GM23338 (cell line): Measurements from ENCODE around the gene SLC25A39. TPM values are rescaled to one million over a fixed set of nuclear protein-coding genes. Genes with fewer than 3 reads are reported as not detected.

Experiments
- ATAC-seq: fragments of 200-7000 bp; cut with Tn5 transposase; 3 replicates; pipeline ENCODE4 v1.9.1; 2020
- DNase-seq: peaks from one replicate; pipeline ENCODE4 v3.0.0-alpha.2; 2015; ENCODE audit warnings: low spot score
- H2AFZ ChIP-seq: fragments of 200-600 bp; sonication (generic); 2 replicates; pipeline ENCODE4 v1.8.0; 2016; ENCODE audit warnings: antibody characterized with exemption, mild to moderate bottlenecking, moderate library complexity
- H3F3A ChIP-seq: fragments of 200-600 bp; sonication (generic); replicated peaks from 2 replicates; pipeline ENCODE4 v1.8.0; 2017; ENCODE audit warnings: antibody characterized with exemption, mixed run types, low read depth
- H3K27ac ChIP-seq: fragments of 200-600 bp; sonication (generic); 2 replicates; pipeline ENCODE4 v1.6.1; 2016; ENCODE audit warnings: low read depth
- H3K27me3 ChIP-seq: fragments of 200-600 bp; sonication (generic); 2 replicates; pipeline ENCODE4 v1.8.0; 2016; ENCODE audit warnings: mild to moderate bottlenecking, mixed run types, moderate library complexity; ENCODE audit not compliant: insufficient read depth
- H3K36me3 ChIP-seq: fragments of 200-600 bp; sonication (generic); 2 replicates; pipeline ENCODE4 v1.8.0; 2016; ENCODE audit warnings: mild to moderate bottlenecking; ENCODE audit not compliant: insufficient read depth
- H3K4me1 ChIP-seq: fragments of 200-600 bp; sonication (generic); 2 replicates; pipeline ENCODE4 v1.8.0; 2016; ENCODE audit warnings: mild to moderate bottlenecking, moderate library complexity; ENCODE audit not compliant: insufficient read depth
- H3K4me2 ChIP-seq: fragments of 200-600 bp; sonication (generic); 2 replicates; pipeline ENCODE4 v1.7.1; 2017; ENCODE audit warnings: mixed run types
- H3K4me3 ChIP-seq: fragments of 200-600 bp; sonication (generic); 2 replicates; pipeline ENCODE4 v1.6.1; 2016; ENCODE audit warnings: mixed run types
- H3K79me2 ChIP-seq: fragments of 200-600 bp; sonication (generic); replicated peaks from 2 replicates; pipeline ENCODE4 v1.8.0; 2017; ENCODE audit warnings: mild to moderate bottlenecking; ENCODE audit not compliant: insufficient read depth
- H3K9me2 ChIP-seq: fragments of 200-600 bp; sonication (generic); 2 replicates; pipeline ENCODE4 v1.8.0; 2017; ENCODE audit not compliant: insufficient read depth
- H4K20me1 ChIP-seq: fragments of 200-600 bp; sonication (generic); replicated peaks from 2 replicates; pipeline ENCODE4 v1.8.0; 2017; ENCODE audit warnings: mild to moderate bottlenecking; ENCODE audit not compliant: insufficient read depth
- H3K27ac Mint-ChIP-seq: 2 replicates; pipeline ENCODE4 v1.8.0; 2020; ENCODE audit warnings: inconsistent platforms, mild to moderate bottlenecking, moderate library complexity, mixed read lengths
- H3K27me3 Mint-ChIP-seq: 3 replicates; pipeline ENCODE4 v1.8.0; 2022; ENCODE audit warnings: low read depth, mild to moderate bottlenecking, moderate library complexity, mixed read lengths, inconsistent platforms; ENCODE audit not compliant: insufficient read depth, poor library complexity
- H3K36me3 Mint-ChIP-seq: 3 replicates; pipeline ENCODE4 v1.8.0; 2021; ENCODE audit warnings: low read depth, mild to moderate bottlenecking, inconsistent platforms, moderate library complexity, mixed read lengths
- H3K4me1 Mint-ChIP-seq: 3 replicates; pipeline ENCODE4 v1.8.0; 2020; ENCODE audit warnings: mild to moderate bottlenecking, inconsistent platforms, mixed read lengths
- H3K4me3 Mint-ChIP-seq: 3 replicates; pipeline ENCODE4 v1.8.0; 2021; ENCODE audit warnings: moderate library complexity, mild to moderate bottlenecking, inconsistent platforms, mixed read lengths
- H3K9me3 Mint-ChIP-seq: 3 replicates; pipeline ENCODE4 v1.8.0; 2020; ENCODE audit warnings: moderate library complexity, mild to moderate bottlenecking, inconsistent platforms, mixed read lengths
- CREB1 ChIP-seq: fragments of 250-450 bp; sonication (Bioruptor Pico); IDR thresholded peaks from 2 replicates; pipeline ENCODE4 v1.5.0; 2020; ENCODE audit warnings: low read depth, mild to moderate bottlenecking, moderate library complexity
- EZH2 ChIP-seq: fragments of 200-600 bp; sonication (generic); IDR thresholded peaks from one replicate; pipeline ENCODE4 v1.8.0; 2017; ENCODE audit warnings: antibody characterized with exemption, mild to moderate bottlenecking, low read depth; ENCODE audit not compliant: unreplicated experiment
- EZH2phosphoT487 ChIP-seq: fragments of 200-600 bp; sonication (generic); IDR thresholded peaks from one replicate; pipeline ENCODE4 v1.8.1; 2018; ENCODE audit warnings: antibody characterized with exemption; ENCODE audit not compliant: unreplicated experiment
- JUNB ChIP-seq: IDR thresholded peaks from one replicate; pipeline ENCODE4 v1.6.1; 2016; ENCODE audit warnings: antibody characterized with exemption; ENCODE audit not compliant: unreplicated experiment
- NANOG ChIP-seq: IDR thresholded peaks from 2 replicates; pipeline ENCODE4 v1.6.1; 2016; ENCODE audit warnings: antibody characterized with exemption, borderline replicate concordance
- POLR2AphosphoS5 ChIP-seq: IDR thresholded peaks from 2 replicates; pipeline ENCODE4 v1.6.1; 2016; ENCODE audit warnings: antibody characterized with exemption, low read depth
- STAT1 ChIP-seq: IDR thresholded peaks from one replicate; pipeline ENCODE4 v1.6.1; 2016; ENCODE audit warnings: antibody characterized with exemption; ENCODE audit not compliant: unreplicated experiment
- ZNF114 ChIP-seq: fragments of 250-450 bp; sonication (Bioruptor Pico); IDR thresholded peaks from 2 replicates; pipeline ENCODE4 v1.5.0; 2020; ENCODE audit warnings: mild to moderate bottlenecking, moderate library complexity
- ZNF331 ChIP-seq: fragments of 250-450 bp; sonication (Bioruptor Pico); IDR thresholded peaks from 2 replicates; pipeline ENCODE4 v1.5.0; 2020; ENCODE audit warnings: low read depth, mild to moderate bottlenecking, moderate library complexity
- polyA plus RNA-seq: library from polyadenylated mRNA; unstranded; fragments of >200 nt; fragmentation: Nextera tagmentation; extraction: Ambion mirVana; gene quantifications from 2 replicates; pipeline ENCODE4 v1.2.1, GENCODE V29; 2016
- total RNA-seq: library from RNA; depleted of rRNA; stranded (reverse); fragments of >200 nt; shearing (Covaris generic); gene quantifications from 2 replicates; pipeline ENCODE4 v1.2.3, GENCODE V29; 2014
- TF ChIP-seq, protein P1 (sequence below), 2 experiments: fragments of 200-600 bp in 1 of 2; sonication (generic) in 1 of 2; conservative IDR thresholded peaks; 2 replicates each; pipeline versions ENCODE4 v1.5.1 to v1.6.1; 2016 to 2017; ENCODE audit warnings: antibody characterized with exemption in 2 of 2, low read depth in 2 of 2, mild to moderate bottlenecking in 2 of 2, moderate library complexity in 1 of 2
- TF ChIP-seq, protein P2 (sequence below): IDR thresholded peaks from one replicate; pipeline ENCODE4 v1.6.1; 2018; ENCODE audit warnings: antibody characterized with exemption; ENCODE audit not compliant: unreplicated experiment
- TF ChIP-seq, protein P3 (sequence below): fragments of 250-450 bp; sonication (Bioruptor Pico); IDR thresholded peaks from 2 replicates; pipeline ENCODE4 v1.5.0; 2020; ENCODE audit warnings: mild to moderate bottlenecking, moderate library complexity
- TF ChIP-seq, protein P4 (sequence below): IDR thresholded peaks from 2 replicates; pipeline ENCODE4 v1.6.1; 2016; ENCODE audit warnings: antibody characterized with exemption

The SLC25A39 gene
- total and polyA plus RNA-seq, 2 experiments from 2014 or later: 184 to 202 TPM

DNA sequence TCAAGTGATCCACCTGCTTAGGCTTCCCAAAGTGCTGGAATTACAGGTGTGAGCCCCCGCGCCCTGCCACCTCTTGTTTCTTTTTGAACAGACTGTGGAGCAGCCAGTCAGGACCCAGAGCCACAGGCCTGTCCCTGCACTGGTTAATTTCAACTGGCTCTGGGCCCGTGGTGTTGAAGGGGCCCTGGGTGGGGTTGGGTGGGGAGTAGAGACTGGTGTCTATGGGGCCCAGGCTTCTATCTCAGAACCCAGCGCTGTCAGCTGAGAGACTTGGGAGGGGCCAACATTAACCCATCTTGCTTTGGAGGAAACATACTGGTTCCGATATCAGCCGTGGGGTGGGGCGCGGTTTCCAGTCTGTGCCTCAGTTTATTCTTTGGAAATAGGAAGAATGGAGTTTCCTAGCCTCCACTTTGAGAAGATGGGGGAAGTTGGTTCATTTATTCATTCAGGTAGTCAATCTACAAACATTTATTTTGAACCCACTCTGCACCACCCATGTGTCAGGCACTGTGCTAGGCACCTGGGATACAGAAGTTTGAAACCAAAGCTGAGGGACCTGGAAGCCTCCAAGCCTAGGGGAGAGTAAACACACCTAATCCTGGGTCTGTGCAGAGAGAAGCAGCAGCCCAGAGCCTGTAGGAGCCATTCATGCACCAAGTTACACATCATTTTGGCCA lies 41.1 kb downstream of the SLC25A39 start:
- TF ChIP-seq ZNF331 (CRISPR knock-in tag) (no peak), POLR2AphosphoS5 (no peak), STAT1 (no peak), EZH2phosphoT487 (no peak), CREB1 (CRISPR knock-in tag) (no peak), EZH2 (no peak), JUNB (no peak), ZNF114 (CRISPR knock-in tag) (no peak), NANOG (no peak)
- TF ChIP-seq, protein P1, sequence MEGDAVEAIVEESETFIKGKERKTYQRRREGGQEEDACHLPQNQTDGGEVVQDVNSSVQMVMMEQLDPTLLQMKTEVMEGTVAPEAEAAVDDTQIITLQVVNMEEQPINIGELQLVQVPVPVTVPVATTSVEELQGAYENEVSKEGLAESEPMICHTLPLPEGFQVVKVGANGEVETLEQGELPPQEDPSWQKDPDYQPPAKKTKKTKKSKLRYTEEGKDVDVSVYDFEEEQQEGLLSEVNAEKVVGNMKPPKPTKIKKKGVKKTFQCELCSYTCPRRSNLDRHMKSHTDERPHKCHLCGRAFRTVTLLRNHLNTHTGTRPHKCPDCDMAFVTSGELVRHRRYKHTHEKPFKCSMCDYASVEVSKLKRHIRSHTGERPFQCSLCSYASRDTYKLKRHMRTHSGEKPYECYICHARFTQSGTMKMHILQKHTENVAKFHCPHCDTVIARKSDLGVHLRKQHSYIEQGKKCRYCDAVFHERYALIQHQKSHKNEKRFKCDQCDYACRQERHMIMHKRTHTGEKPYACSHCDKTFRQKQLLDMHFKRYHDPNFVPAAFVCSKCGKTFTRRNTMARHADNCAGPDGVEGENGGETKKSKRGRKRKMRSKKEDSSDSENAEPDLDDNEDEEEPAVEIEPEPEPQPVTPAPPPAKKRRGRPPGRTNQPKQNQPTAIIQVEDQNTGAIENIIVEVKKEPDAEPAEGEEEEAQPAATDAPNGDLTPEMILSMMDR (conservative IDR thresholded peaks at IDR 0.05; ENCODE audit: low read depth in 2 of 2): no peak
- TF ChIP-seq, protein P2, sequence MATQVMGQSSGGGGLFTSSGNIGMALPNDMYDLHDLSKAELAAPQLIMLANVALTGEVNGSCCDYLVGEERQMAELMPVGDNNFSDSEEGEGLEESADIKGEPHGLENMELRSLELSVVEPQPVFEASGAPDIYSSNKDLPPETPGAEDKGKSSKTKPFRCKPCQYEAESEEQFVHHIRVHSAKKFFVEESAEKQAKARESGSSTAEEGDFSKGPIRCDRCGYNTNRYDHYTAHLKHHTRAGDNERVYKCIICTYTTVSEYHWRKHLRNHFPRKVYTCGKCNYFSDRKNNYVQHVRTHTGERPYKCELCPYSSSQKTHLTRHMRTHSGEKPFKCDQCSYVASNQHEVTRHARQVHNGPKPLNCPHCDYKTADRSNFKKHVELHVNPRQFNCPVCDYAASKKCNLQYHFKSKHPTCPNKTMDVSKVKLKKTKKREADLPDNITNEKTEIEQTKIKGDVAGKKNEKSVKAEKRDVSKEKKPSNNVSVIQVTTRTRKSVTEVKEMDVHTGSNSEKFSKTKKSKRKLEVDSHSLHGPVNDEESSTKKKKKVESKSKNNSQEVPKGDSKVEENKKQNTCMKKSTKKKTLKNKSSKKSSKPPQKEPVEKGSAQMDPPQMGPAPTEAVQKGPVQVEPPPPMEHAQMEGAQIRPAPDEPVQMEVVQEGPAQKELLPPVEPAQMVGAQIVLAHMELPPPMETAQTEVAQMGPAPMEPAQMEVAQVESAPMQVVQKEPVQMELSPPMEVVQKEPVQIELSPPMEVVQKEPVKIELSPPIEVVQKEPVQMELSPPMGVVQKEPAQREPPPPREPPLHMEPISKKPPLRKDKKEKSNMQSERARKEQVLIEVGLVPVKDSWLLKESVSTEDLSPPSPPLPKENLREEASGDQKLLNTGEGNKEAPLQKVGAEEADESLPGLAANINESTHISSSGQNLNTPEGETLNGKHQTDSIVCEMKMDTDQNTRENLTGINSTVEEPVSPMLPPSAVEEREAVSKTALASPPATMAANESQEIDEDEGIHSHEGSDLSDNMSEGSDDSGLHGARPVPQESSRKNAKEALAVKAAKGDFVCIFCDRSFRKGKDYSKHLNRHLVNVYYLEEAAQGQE: no peak
- TF ChIP-seq, protein P3, sequence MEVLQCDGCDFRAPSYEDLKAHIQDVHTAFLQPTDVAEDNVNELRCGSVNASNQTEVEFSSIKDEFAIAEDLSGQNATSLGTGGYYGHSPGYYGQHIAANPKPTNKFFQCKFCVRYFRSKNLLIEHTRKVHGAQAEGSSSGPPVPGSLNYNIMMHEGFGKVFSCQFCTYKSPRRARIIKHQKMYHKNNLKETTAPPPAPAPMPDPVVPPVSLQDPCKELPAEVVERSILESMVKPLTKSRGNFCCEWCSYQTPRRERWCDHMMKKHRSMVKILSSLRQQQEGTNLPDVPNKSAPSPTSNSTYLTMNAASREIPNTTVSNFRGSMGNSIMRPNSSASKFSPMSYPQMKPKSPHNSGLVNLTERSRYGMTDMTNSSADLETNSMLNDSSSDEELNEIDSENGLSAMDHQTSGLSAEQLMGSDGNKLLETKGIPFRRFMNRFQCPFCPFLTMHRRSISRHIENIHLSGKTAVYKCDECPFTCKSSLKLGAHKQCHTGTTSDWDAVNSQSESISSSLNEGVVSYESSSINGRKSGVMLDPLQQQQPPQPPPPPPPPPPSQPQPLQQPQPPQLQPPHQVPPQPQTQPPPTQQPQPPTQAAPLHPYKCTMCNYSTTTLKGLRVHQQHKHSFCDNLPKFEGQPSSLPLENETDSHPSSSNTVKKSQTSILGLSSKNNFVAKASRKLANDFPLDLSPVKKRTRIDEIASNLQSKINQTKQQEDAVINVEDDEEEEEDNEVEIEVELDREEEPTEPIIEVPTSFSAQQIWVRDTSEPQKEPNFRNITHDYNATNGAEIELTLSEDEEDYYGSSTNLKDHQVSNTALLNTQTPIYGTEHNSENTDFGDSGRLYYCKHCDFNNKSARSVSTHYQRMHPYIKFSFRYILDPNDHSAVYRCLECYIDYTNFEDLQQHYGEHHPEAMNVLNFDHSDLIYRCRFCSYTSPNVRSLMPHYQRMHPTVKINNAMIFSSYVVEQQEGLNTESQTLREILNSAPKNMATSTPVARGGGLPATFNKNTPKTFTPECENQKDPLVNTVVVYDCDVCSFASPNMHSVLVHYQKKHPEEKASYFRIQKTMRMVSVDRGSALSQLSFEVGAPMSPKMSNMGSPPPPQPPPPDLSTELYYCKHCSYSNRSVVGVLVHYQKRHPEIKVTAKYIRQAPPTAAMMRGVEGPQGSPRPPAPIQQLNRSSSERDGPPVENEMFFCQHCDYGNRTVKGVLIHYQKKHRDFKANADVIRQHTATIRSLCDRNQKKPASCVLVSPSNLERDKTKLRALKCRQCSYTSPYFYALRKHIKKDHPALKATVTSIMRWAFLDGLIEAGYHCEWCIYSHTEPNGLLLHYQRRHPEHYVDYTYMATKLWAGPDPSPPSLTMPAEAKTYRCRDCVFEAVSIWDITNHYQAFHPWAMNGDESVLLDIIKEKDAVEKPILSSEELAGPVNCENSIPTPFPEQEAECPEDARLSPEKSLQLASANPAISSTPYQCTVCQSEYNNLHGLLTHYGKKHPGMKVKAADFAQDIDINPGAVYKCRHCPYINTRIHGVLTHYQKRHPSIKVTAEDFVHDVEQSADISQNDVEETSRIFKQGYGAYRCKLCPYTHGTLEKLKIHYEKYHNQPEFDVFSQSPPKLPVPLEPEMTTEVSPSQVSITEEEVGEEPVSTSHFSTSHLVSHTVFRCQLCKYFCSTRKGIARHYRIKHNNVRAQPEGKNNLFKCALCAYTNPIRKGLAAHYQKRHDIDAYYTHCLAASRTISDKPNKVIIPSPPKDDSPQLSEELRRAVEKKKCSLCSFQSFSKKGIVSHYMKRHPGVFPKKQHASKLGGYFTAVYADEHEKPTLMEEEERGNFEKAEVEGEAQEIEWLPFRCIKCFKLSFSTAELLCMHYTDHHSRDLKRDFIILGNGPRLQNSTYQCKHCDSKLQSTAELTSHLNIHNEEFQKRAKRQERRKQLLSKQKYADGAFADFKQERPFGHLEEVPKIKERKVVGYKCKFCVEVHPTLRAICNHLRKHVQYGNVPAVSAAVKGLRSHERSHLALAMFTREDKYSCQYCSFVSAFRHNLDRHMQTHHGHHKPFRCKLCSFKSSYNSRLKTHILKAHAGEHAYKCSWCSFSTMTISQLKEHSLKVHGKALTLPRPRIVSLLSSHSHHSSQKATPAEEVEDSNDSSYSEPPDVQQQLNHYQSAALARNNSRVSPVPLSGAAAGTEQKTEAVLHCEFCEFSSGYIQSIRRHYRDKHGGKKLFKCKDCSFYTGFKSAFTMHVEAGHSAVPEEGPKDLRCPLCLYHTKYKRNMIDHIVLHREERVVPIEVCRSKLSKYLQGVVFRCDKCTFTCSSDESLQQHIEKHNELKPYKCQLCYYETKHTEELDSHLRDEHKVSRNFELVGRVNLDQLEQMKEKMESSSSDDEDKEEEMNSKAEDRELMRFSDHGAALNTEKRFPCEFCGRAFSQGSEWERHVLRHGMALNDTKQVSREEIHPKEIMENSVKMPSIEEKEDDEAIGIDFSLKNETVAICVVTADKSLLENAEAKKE (CRISPR knock-in tag): no peak
- TF ChIP-seq, protein P4, sequence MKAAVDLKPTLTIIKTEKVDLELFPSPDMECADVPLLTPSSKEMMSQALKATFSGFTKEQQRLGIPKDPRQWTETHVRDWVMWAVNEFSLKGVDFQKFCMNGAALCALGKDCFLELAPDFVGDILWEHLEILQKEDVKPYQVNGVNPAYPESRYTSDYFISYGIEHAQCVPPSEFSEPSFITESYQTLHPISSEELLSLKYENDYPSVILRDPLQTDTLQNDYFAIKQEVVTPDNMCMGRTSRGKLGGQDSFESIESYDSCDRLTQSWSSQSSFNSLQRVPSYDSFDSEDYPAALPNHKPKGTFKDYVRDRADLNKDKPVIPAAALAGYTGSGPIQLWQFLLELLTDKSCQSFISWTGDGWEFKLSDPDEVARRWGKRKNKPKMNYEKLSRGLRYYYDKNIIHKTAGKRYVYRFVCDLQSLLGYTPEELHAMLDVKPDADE: no peak
- no peaks in the 10 kb centered on the region for H3F3A ChIP-seq
- H4K20me1 ChIP-seq: no peaks in the 10 kb centered on the region
- H3K4me1 ChIP-seq: peaks cover 14% of the 10 kb centered on the region
- Mint-ChIP-seq H3K4me1 (peaks cover 15% of the 10 kb centered on the region), H3K4me3 (no peak overlapping the region), H3K9me3 (no peaks in the 10 kb centered on the region), H3K36me3 (no peaks in the 10 kb centered on the region), H3K27ac (no peak overlapping the region), H3K27me3 (peaks cover 13% of the 10 kb centered on the region)
- H3K9me2 ChIP-seq: no peaks in the 10 kb centered on the region
- no peak for DNase-seq
- no peak overlapping the region for H3K27ac ChIP-seq
- no peak for ATAC-seq
- H2AFZ ChIP-seq: no peak overlapping the region
- no peaks in the 10 kb centered on the region for H3K27me3 ChIP-seq
- H3K79me2 ChIP-seq: no peaks in the 10 kb centered on the region
- no peaks in the 10 kb centered on the region for H3K36me3 ChIP-seq
- no peak overlapping the region for H3K4me2 ChIP-seq
- no peak overlapping the region for H3K4me3 ChIP-seq
